ENCODE results near the gene ST6GALNAC5.
A peak's percentile ranks its signal among the peaks of the same experiment; 100 is the strongest.
"Not testable (repeated sequence)": the region's sequence is repeated elsewhere in the genome, so short reads cannot be mapped to it uniquely, and the experiment has no call there.

The ST6GALNAC5 gene

GRCh38 chr1:76868154-76868882 is 1.0 kb downstream of the ST6GALNAC5 start:
- no peak for DNase-seq (ENCODE audit: low spot score)

- DNase-seq (ENCODE audit: low spot score), result no peak
Observed at GRCh38 chr1:76868916-76869315, 1.6 kb downstream of the ST6GALNAC5 start.

- no peak for DNase-seq (ENCODE audit: low spot score)
Observed at GRCh38 chr1:76870037-76870436, 2.8 kb downstream of the ST6GALNAC5 start.

- no peak for DNase-seq (ENCODE audit: low spot score)
Observed at GRCh38 chr1:76871355-76871974, 4.2 kb downstream of the ST6GALNAC5 start.

GRCh38 chr1:76872944-76873343 is 5.7 kb downstream of the ST6GALNAC5 start:
- no peak for DNase-seq (ENCODE audit: low spot score)

- DNase-seq (ENCODE audit: low spot score), result no peak
Observed at GRCh38 chr1:76876655-76877395, 9.5 kb downstream of the ST6GALNAC5 start.

GRCh38 chr1:76879014-76879413 is 11.7 kb downstream of the ST6GALNAC5 start:
- not testable (repeated sequence) for DNase-seq (ENCODE audit: low spot score)

- no peak for DNase-seq (ENCODE audit: low spot score)
Observed at GRCh38 chr1:76881762-76882161, 14.5 kb downstream of the ST6GALNAC5 start.

- no peak for DNase-seq (ENCODE audit: low spot score)
Observed at GRCh38 chr1:76891931-76892622, 24.8 kb downstream of the ST6GALNAC5 start.

- no peak for DNase-seq (ENCODE audit: low spot score)
Observed at GRCh38 chr1:76892675-76893074, 25.4 kb downstream of the ST6GALNAC5 start.

GRCh38 chr1:76901158-76901767 is 34.0 kb downstream of the ST6GALNAC5 start:
- peak; percentile 10 for DNase-seq (ENCODE audit: low spot score)

GRCh38 chr1:76905876-76906595 is 38.8 kb downstream of the ST6GALNAC5 start:
- DNase-seq (ENCODE audit: low spot score), result no peak

- no peak for DNase-seq (ENCODE audit: low spot score)
Observed at GRCh38 chr1:76909311-76909710, 42.0 kb downstream of the ST6GALNAC5 start.

- no peak for DNase-seq (ENCODE audit: low spot score)
Observed at GRCh38 chr1:76919085-76919484, 51.8 kb downstream of the ST6GALNAC5 start.

GRCh38 chr1:76921590-76921989 is 54.3 kb downstream of the ST6GALNAC5 start:
- DNase-seq (ENCODE audit: low spot score), result no peak

- DNase-seq (ENCODE audit: low spot score), result no peak
Observed at GRCh38 chr1:76925825-76926224, 58.5 kb downstream of the ST6GALNAC5 start.

- DNase-seq (ENCODE audit: low spot score), result no peak
Observed at GRCh38 chr1:76928522-76928921, 61.2 kb downstream of the ST6GALNAC5 start.

GRCh38 chr1:76929136-76929535 is 61.9 kb downstream of the ST6GALNAC5 start:
- no peak for DNase-seq (ENCODE audit: low spot score)

- no peak for DNase-seq (ENCODE audit: low spot score)
Observed at GRCh38 chr1:76933847-76934815, 66.9 kb downstream of the ST6GALNAC5 start.

- no peak for DNase-seq (ENCODE audit: low spot score)
Observed at GRCh38 chr1:76938304-76938703, 71.0 kb downstream of the ST6GALNAC5 start.

Measured in hematopoietic multipotent progenitor cell treated with erythropoietin and hydrocortisone succinate and interleukin-3 and kit ligand, for 15 days (in vitro differentiated cells).